PC-3 (cell line): ENCODE measurements around the gene GSTCD.

Experiments used
- CTCF ChIP-seq: fragments of 300-600 bp; sonication (generic); conservative IDR thresholded peaks from 2 replicates; pipeline ENCODE4 v1.5.1; 2017; ENCODE audit warnings: antibody characterized with exemption, low read depth, mild to moderate bottlenecking, low read length
- EZH2 ChIP-seq: fragments of 300-600 bp; sonication (generic); IDR thresholded peaks from one replicate; pipeline ENCODE4 v1.6.1; 2017; ENCODE audit warnings: antibody characterized with exemption, mild to moderate bottlenecking, low read length; ENCODE audit not compliant: unreplicated experiment

GRCh38 chr4:105837037-105837436 is 128.5 kb downstream of the GSTCD start:
- TF ChIP-seq CTCF (no peak), EZH2 (no peak)
